ENCODE measurements around the gene CCDC78. TPM values are rescaled to one million over a fixed set of nuclear protein-coding genes. Genes with fewer than 3 reads are reported as not detected.

CCDC78 gene
- total and polyA plus RNA-seq, 2 of the 13 experiments (the other 11 are each of a cell fraction or from before 2014, with no cell fraction given): 0.53 to 1.5 TPM

DNA sequence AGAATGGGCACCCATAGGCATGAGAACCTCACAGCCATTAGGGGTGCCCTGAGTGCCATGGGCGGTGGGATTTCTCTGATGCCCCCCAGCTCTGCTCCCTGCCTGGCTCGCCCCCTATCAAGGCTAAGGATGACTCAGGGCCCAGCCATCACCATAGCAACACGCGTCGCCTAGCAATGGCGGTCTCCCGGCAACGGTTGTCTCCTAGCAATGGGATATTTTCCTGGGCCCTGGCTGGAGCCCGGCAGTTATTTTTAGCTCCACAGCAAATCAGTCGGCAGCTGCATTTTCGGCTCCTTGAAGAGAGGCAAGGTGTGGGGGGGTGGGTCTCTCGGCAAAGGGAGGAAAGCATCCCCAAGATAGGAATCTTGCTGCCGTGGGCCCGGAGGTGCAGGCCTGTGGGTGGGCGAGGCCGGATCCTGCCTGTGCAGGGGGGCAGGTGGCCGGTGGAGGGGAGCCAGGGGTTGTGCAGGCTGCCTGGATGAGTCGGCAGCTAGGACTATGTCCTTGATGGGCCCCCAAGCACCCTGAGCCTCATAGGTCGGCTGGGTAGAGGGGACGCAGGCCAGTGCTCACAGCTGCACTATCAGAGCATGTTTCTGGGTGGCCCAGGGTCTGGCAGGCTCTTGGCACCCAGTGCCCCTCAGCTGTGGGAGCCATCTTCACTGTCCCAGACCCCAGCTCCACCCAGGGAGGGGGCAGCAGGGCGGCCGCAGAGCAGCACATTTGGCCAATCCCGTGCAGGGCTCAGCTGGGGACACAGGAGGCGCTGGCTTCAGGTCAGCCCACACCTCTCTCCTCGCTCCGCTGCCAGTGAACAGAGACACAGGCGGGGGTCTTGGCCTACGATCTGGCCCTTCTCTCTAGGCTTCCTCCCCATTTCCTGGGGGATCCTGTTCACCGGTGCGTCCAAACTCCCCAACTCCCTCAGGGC is 16.4 kb downstream of the CCDC78 start:
- H3K36me3 ChIP-seq (replicated peaks in 1 of 2; ENCODE audit: control insufficient read depth in 1 of 2, insufficient read depth in 2 of 2, low read length in 2 of 2): no peaks in the 10 kb centered on the region
- DNase-seq (ENCODE audit: low spot score) (no peak), FAIRE-seq (no peak), ATAC-seq (no peak)
- H3K79me2 ChIP-seq (ENCODE audit: insufficient read depth, low read length): no peaks in the 10 kb centered on the region
- H3K4me3 ChIP-seq (replicated peaks in 1 of 3; ENCODE audit: insufficient read depth in 1 of 3, low read depth in 2 of 3, low read length in 3 of 3): no peak overlapping the region
- H3K27ac ChIP-seq (ENCODE audit: extremely low read length, insufficient read depth, low read length): no peak overlapping the region
- WGBS (ENCODE audit: low lambda C conversion rate): 4% methylated on average over 19 of the region's 30 CpGs
- ChIA-PET CTCF (ENCODE audit: low intra/inter-chr PET ratio, low total read pairs) (interaction anchor here (1.9 kb wide), 1 partner anchor 76 kb away, joined by 16 read pairs; no protein-coding TSS in a partner anchor), POLR2A (no interaction called here)
- H3K9ac ChIP-seq (ENCODE audit: insufficient read depth, low read depth, low read length): no peak overlapping the region
- no peaks in the 10 kb centered on the region for H3K9me3 ChIP-seq (ENCODE audit: low read length)
- intact Hi-C loops (cut with micrococcal nuclease; ENCODE audit: unreplicated experiment): no loop called here
- no peak overlapping the region for H3K4me2 ChIP-seq (ENCODE audit: low read depth, low read length)
- H3K4me1 ChIP-seq (ENCODE audit: insufficient read depth, low read length): peaks cover 22% of the 10 kb centered on the region
- H3K27me3 ChIP-seq (ENCODE audit: control insufficient read depth in 1 of 2, insufficient read depth in 2 of 2, low read length in 2 of 2): peaks cover 11 to 52% of the 10 kb centered on the region in 2 experiments; a peak in 4 of 5 replicates
- H2AFZ ChIP-seq (ENCODE audit: low read length): no peak overlapping the region
- no peaks in the 10 kb centered on the region for H4K20me1 ChIP-seq (ENCODE audit: insufficient read depth, low read length)
- in situ Hi-C loops (cut with HindIII; ENCODE audit: extremely low pct_ligation_motif_present, low pct_unique_long_range_greater_than_20kb): loop anchor here (5.0 kb wide), 1 partner anchor 77 kb away; the partner anchor contains the start of genes CHTF18 and RPUSD1
- BruUV-seq (replicated peaks): no TSS peak
- TF ChIP-seq, protein P1, sequence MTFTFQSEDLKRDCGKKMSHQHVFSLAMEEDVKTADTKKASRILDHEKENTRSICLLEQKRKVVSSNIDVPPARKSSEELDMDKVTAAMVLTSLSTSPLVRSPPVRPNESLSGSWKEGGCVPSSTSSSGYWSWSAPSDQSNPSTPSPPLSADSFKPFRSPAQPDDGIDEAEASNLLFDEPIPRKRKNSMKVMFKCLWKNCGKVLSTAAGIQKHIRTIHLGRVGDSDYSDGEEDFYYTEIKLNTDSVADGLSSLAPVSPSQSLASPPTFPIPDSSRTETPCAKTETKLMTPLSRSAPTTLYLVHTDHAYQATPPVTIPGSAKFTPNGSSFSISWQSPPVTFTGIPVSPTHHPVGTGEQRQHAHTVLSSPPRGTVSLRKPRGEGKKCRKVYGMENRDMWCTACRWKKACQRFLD (CRISPR knock-in tag; IDR thresholded peaks at IDR 0.05; ENCODE audit: borderline replicate concordance): no peak
- TF ChIP-seq NCOA1 (CRISPR knock-in tag; IDR thresholded peaks at IDR 0.05) (no peak), SMAD1 (CRISPR knock-in tag; IDR thresholded peaks at IDR 0.05; ENCODE audit: borderline replicate concordance, low read depth) (no peak), ZNF891 (CRISPR knock-in tag; IDR thresholded peaks at IDR 0.05) (no peak), RFX1 (IDR thresholded peaks at IDR 0.05) (peak; percentile 95), RXRB (CRISPR knock-in tag; IDR thresholded peaks at IDR 0.05; ENCODE audit: borderline replicate concordance) (no peak), KLF15 (CRISPR knock-in tag; IDR thresholded peaks at IDR 0.05; ENCODE audit: borderline replicate concordance) (no peak), RBM22 (optimal IDR thresholded peaks at IDR 0.05; ENCODE audit: low read length) (peak; percentile 100), ZNF547 (CRISPR knock-in tag; IDR thresholded peaks at IDR 0.05) (no peak), DR1 (CRISPR knock-in tag; IDR thresholded peaks at IDR 0.05) (no peak), SRSF1 (optimal IDR thresholded peaks at IDR 0.05; ENCODE audit: low read depth, low read length) (no peak), ETV6 (CRISPR knock-in tag; conservative IDR thresholded peaks at IDR 0.05) (no peak), GZF1 (CRISPR knock-in tag; IDR thresholded peaks at IDR 0.05) (no peak)
- TF ChIP-seq, protein P2, sequence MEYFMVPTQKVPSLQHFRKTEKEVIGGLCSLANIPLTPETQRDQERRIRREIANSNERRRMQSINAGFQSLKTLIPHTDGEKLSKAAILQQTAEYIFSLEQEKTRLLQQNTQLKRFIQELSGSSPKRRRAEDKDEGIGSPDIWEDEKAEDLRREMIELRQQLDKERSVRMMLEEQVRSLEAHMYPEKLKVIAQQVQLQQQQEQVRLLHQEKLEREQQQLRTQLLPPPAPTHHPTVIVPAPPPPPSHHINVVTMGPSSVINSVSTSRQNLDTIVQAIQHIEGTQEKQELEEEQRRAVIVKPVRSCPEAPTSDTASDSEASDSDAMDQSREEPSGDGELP (IDR thresholded peaks at IDR 0.05; ENCODE audit: borderline replicate concordance, low read depth): no peak
- TF ChIP-seq, protein P3, sequence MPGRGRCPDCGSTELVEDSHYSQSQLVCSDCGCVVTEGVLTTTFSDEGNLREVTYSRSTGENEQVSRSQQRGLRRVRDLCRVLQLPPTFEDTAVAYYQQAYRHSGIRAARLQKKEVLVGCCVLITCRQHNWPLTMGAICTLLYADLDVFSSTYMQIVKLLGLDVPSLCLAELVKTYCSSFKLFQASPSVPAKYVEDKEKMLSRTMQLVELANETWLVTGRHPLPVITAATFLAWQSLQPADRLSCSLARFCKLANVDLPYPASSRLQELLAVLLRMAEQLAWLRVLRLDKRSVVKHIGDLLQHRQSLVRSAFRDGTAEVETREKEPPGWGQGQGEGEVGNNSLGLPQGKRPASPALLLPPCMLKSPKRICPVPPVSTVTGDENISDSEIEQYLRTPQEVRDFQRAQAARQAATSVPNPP (CRISPR knock-in tag; IDR thresholded peaks at IDR 0.05): no peak
- TF ChIP-seq, protein P4, sequence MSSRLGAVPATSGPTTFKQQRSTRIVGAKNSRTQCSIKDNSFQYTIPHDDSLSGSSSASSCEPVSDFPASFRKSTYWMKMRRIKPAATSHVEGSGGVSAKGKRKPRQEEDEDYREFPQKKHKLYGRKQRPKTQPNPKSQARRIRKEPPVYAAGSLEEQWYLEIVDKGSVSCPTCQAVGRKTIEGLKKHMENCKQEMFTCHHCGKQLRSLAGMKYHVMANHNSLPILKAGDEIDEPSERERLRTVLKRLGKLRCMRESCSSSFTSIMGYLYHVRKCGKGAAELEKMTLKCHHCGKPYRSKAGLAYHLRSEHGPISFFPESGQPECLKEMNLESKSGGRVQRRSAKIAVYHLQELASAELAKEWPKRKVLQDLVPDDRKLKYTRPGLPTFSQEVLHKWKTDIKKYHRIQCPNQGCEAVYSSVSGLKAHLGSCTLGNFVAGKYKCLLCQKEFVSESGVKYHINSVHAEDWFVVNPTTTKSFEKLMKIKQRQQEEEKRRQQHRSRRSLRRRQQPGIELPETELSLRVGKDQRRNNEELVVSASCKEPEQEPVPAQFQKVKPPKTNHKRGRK (CRISPR knock-in tag; IDR thresholded peaks at IDR 0.05): no peak
